Activated CD4-positive, alpha-beta T cell treated with anti-CD3 and anti-CD28 coated beads, Interleukin-2, amount 10 ng/mL, durations not matched to agents 24 days and 14 days (primary cell): ENCODE measurements around the gene STAT2. TPM values are rescaled to one million over a fixed set of nuclear protein-coding genes. Genes with fewer than 3 reads are reported as not detected.
"Not testable (repeated sequence)": the region's sequence is repeated elsewhere in the genome, so short reads cannot be mapped to it uniquely, and the experiment has no call there.

Source experiments
- DNase-seq: peaks from one replicate; pipeline ENCODE4 v3.0.0; 2022
- H3K27ac Mint-ChIP-seq: one replicate; pipeline ENCODE4 v1.8.0; 2022; ENCODE audit warnings: mild to moderate bottlenecking, mixed read lengths
- H3K27me3 Mint-ChIP-seq: one replicate; pipeline ENCODE4 v1.8.0; 2022; ENCODE audit warnings: mixed read lengths
- H3K36me3 Mint-ChIP-seq: one replicate; pipeline ENCODE4 v1.8.0; 2022; ENCODE audit warnings: low read depth, mild to moderate bottlenecking, mixed read lengths
- H3K4me1 Mint-ChIP-seq: one replicate; pipeline ENCODE4 v1.8.0; 2021; ENCODE audit warnings: mixed read lengths
- H3K4me3 Mint-ChIP-seq: one replicate; pipeline ENCODE4 v1.8.0; 2022; ENCODE audit warnings: mild to moderate bottlenecking, moderate library complexity, mixed read lengths
- H3K9me3 Mint-ChIP-seq: one replicate; pipeline ENCODE4 v1.8.0; 2021; ENCODE audit warnings: mixed read lengths
- intact Hi-C: fragments of 100-400 bp; cut with micrococcal nuclease; formaldehyde crosslinking; loops from one replicate; pipeline ENCODE4 v1.15.1; 2023
- total RNA-seq: library from RNA; stranded (reverse); gene quantifications from 2 replicates; pipeline ENCODE4 v1.2.3, GENCODE V29; 2022

Gene STAT2
- total RNA-seq, 1 donor from 2014 or later: 68.4 TPM

GRCh38 chr12:56330936-56331490, 28.9 kb downstream of the STAT2 start:
- Mint-ChIP-seq H3K27ac (peak overlapping the region; percentile 0), H3K4me1 (peaks cover 24% of the 10 kb centered on the region), H3K27me3 (no peaks in the 10 kb centered on the region), H3K4me3 (no peak overlapping the region), H3K9me3 (no peaks in the 10 kb centered on the region), H3K36me3 (peaks cover 17% of the 10 kb centered on the region)
- intact Hi-C loops: loop anchor here (10.0 kb wide), 1 partner anchor 304 kb away; the partner anchor contains the start of gene BAZ2A
- DNase-seq: no peak

GRCh38 chr12:56326533-56326932, 33.4 kb downstream of the STAT2 start:
- Mint-ChIP-seq H3K4me3 (no peak overlapping the region), H3K4me1 (peaks cover 7% of the 10 kb centered on the region), H3K36me3 (peaks cover 43% of the 10 kb centered on the region), H3K27ac (no peak overlapping the region), H3K27me3 (no peaks in the 10 kb centered on the region), H3K9me3 (no peaks in the 10 kb centered on the region)
- intact Hi-C loops: no loop called here
- DNase-seq: no peak

GRCh38 chr12:56326126-56326525, 33.8 kb downstream of the STAT2 start:
- no peaks in the 10 kb centered on the region for H3K9me3 Mint-ChIP-seq
- H3K27ac Mint-ChIP-seq: no peak overlapping the region
- DNase-seq: no peak
- no peak overlapping the region for H3K4me3 Mint-ChIP-seq
- no peaks in the 10 kb centered on the region for H3K27me3 Mint-ChIP-seq
- peaks cover 43% of the 10 kb centered on the region for H3K36me3 Mint-ChIP-seq
- peaks cover 5% of the 10 kb centered on the region for H3K4me1 Mint-ChIP-seq
- intact Hi-C loops: no loop called here

- Mint-ChIP-seq H3K27ac (no peak overlapping the region), H3K27me3 (no peaks in the 10 kb centered on the region), H3K4me1 (peaks cover 5% of the 10 kb centered on the region), H3K4me3 (no peak overlapping the region), H3K9me3 (no peaks in the 10 kb centered on the region), H3K36me3 (peaks cover 47% of the 10 kb centered on the region)
- no peak for DNase-seq
- intact Hi-C loops: no loop called here
Observed at GRCh38 chr12:56324206-56324605, 35.7 kb downstream of the STAT2 start.

GRCh38 chr12:56321610-56322009, 38.3 kb downstream of the STAT2 start:
- H3K9me3 Mint-ChIP-seq, H3K27ac Mint-ChIP-seq, H3K4me1 Mint-ChIP-seq, intact Hi-C loops, H3K27me3 Mint-ChIP-seq, DNase-seq, H3K4me3 Mint-ChIP-seq: not testable (repeated sequence)
- H3K36me3 Mint-ChIP-seq: peaks cover 39% of the 10 kb centered on the region

- H3K27me3 Mint-ChIP-seq: no peaks in the 10 kb centered on the region
- no peak overlapping the region for H3K27ac Mint-ChIP-seq
- intact Hi-C loops: no loop called here
- H3K4me1 Mint-ChIP-seq: no peaks in the 10 kb centered on the region
- peaks cover 35% of the 10 kb centered on the region for H3K36me3 Mint-ChIP-seq
- no peaks in the 10 kb centered on the region for H3K9me3 Mint-ChIP-seq
- no peak for DNase-seq
- no peak overlapping the region for H3K4me3 Mint-ChIP-seq
Observed at GRCh38 chr12:56321027-56321426, 38.9 kb downstream of the STAT2 start.

GRCh38 chr12:56317675-56318074, 42.2 kb downstream of the STAT2 start:
- H3K9me3 Mint-ChIP-seq: no peaks in the 10 kb centered on the region
- H3K36me3 Mint-ChIP-seq: peaks cover 22% of the 10 kb centered on the region
- intact Hi-C loops: loop anchor here (5.0 kb wide), 1 partner anchor 50 kb away; the partner anchor contains the start of gene COQ10A
- H3K27me3 Mint-ChIP-seq: no peaks in the 10 kb centered on the region
- H3K27ac Mint-ChIP-seq: no peak overlapping the region
- H3K4me1 Mint-ChIP-seq: peaks cover 7% of the 10 kb centered on the region
- no peak overlapping the region for H3K4me3 Mint-ChIP-seq
- DNase-seq: no peak

- H3K4me3 Mint-ChIP-seq: peak within 1 kb of the TSS; percentile 97
- DNase-seq: peak; percentile 97
Observed at GRCh38 chr12:56315622-56316473, 44.1 kb downstream of the STAT2 start, which contains the start of gene CNPY2. Gene CNPY2 (minus strand): TSS chr12:56315988. CDS start chr12:56315217, 771 bp downstream.

GRCh38 chr12:56315249-56315621, 44.7 kb downstream of the STAT2 start:
- H3K9me3 Mint-ChIP-seq: no peaks in the 10 kb centered on the region
- no peaks in the 10 kb centered on the region for H3K27me3 Mint-ChIP-seq
- peaks cover 7% of the 10 kb centered on the region for H3K4me1 Mint-ChIP-seq
- intact Hi-C loops: loop anchor here (5.0 kb wide), 1 partner anchor 48 kb away; the partner anchor contains the start of gene COQ10A
- peaks cover 28% of the 10 kb centered on the region for H3K36me3 Mint-ChIP-seq
- H3K4me3 Mint-ChIP-seq: peak overlapping the region; percentile 97
- H3K27ac Mint-ChIP-seq: peak overlapping the region; percentile 98
- DNase-seq: no peak

More at GRCh38 chr12:56315622-56316473, 44.1 kb downstream of the STAT2 start, which contains the start of gene CNPY2:
- peaks cover 22% of the 10 kb centered on the region for H3K36me3 Mint-ChIP-seq
- H3K27me3 Mint-ChIP-seq: no peaks in the 10 kb centered on the region
- peak within 1 kb of the TSS; percentile 98 for H3K27ac Mint-ChIP-seq
- no peaks in the 10 kb centered on the region for H3K9me3 Mint-ChIP-seq
- intact Hi-C loops: loop anchor here (1.0 to 5.0 kb wide), 8 partner anchors 16 to 200 kb away; partner anchors contain the start of genes COQ10A, CS, IL23A and RPL41
- peaks cover 7% of the 10 kb centered on the region for H3K4me1 Mint-ChIP-seq

- H3K9me3 Mint-ChIP-seq: no peaks in the 10 kb centered on the region
- no peak overlapping the region for H3K27ac Mint-ChIP-seq
- DNase-seq: no peak
- peaks cover 7% of the 10 kb centered on the region for H3K4me1 Mint-ChIP-seq
- intact Hi-C loops: no loop called here
- no peaks in the 10 kb centered on the region for H3K27me3 Mint-ChIP-seq
- peaks cover 33% of the 10 kb centered on the region for H3K36me3 Mint-ChIP-seq
- H3K4me3 Mint-ChIP-seq: no peak overlapping the region
Observed at GRCh38 chr12:56311003-56311402, 48.9 kb downstream of the STAT2 start.

- no peak for DNase-seq
- intact Hi-C loops: no loop called here
- H3K9me3 Mint-ChIP-seq: no peaks in the 10 kb centered on the region
- no peak overlapping the region for H3K4me3 Mint-ChIP-seq
- peaks cover 32% of the 10 kb centered on the region for H3K36me3 Mint-ChIP-seq
- no peak overlapping the region for H3K27ac Mint-ChIP-seq
- H3K27me3 Mint-ChIP-seq: no peaks in the 10 kb centered on the region
- no peaks in the 10 kb centered on the region for H3K4me1 Mint-ChIP-seq
Observed at GRCh38 chr12:56308714-56309113, 51.2 kb downstream of the STAT2 start.

GRCh38 chr12:56307221-56307965, 52.5 kb downstream of the STAT2 start:
- intact Hi-C loops: no loop called here
- Mint-ChIP-seq H3K36me3 (peaks cover 33% of the 10 kb centered on the region), H3K4me1 (peaks cover under 1% of the 10 kb centered on the region), H3K4me3 (no peak overlapping the region), H3K9me3 (no peaks in the 10 kb centered on the region), H3K27me3 (no peaks in the 10 kb centered on the region), H3K27ac (no peak overlapping the region)
- no peak for DNase-seq

GRCh38 chr12:56304872-56305590, 54.9 kb downstream of the STAT2 start:
- Mint-ChIP-seq H3K36me3 (peaks cover 23% of the 10 kb centered on the region), H3K4me1 (peaks cover 17% of the 10 kb centered on the region), H3K9me3 (no peaks in the 10 kb centered on the region), H3K27ac (peak overlapping the region; percentile 21), H3K4me3 (no peak overlapping the region), H3K27me3 (no peaks in the 10 kb centered on the region)
- DNase-seq: no peak
- intact Hi-C loops: no loop called here
